Measurements from ENCODE around the gene ITCH.

Gene ITCH

DNA sequence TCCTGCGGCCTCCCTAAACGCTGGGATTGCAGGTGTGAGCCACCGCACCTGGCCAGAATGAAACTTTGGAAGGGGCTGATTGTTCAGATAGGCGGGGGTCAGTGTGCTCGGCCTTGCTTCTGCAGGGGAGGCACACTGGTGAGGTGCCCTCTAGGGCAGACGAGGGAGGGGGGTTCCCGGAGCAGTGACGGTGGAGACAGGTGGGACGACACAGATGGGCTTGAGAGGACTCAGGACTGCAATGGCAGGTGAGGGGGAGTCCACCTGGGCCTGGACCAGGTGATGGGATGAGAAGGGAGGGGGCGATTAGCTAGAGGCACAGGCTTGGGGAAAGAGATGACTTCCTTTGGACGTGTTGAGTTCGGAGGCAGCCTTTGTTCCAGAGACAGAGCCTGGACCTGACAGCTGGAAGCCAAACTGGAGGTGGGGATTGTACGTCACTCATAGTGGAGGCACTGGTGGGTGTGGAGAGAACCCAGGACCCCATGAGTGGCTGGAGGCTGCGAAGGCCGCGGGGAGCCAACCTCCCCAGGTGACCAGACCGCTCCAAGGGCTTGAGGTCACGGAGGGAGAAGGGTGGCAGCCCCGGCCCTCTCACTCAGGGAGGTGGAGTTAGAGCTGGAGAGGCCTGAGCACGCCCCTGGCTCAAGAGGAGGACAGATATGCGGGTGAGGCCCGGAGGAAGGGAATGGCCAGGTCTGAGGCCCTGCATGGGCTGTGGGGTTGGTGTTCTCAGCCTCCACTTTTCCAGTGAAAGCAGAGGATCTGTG lies 185.0 kb downstream of the ITCH start:
- TF ChIP-seq EZH2 (IDR thresholded peaks at IDR 0.05) (no peak), FOXP2 (optimal IDR thresholded peaks at IDR 0.05; ENCODE audit: control extremely low read depth, extremely low read length, insufficient read depth) (no peak), POLR2AphosphoS5 (IDR thresholded peaks at IDR 0.05; ENCODE audit: borderline replicate concordance, low read depth, low read length) (no peak)
- no peak overlapping the region for H3K9ac ChIP-seq (ENCODE audit: insufficient read length)
- H3K36me3 ChIP-seq (ENCODE audit: insufficient read depth, low read length) = no peaks in the 10 kb centered on the region
- no peak overlapping the region for H3K4me3 ChIP-seq
- DNase-seq (ENCODE audit: low read depth, low spot score) = no peak
- no peak overlapping the region for H3K27ac ChIP-seq
- H3K9me3 ChIP-seq (ENCODE audit: low read depth, low read length) = no peaks in the 10 kb centered on the region

DNA sequence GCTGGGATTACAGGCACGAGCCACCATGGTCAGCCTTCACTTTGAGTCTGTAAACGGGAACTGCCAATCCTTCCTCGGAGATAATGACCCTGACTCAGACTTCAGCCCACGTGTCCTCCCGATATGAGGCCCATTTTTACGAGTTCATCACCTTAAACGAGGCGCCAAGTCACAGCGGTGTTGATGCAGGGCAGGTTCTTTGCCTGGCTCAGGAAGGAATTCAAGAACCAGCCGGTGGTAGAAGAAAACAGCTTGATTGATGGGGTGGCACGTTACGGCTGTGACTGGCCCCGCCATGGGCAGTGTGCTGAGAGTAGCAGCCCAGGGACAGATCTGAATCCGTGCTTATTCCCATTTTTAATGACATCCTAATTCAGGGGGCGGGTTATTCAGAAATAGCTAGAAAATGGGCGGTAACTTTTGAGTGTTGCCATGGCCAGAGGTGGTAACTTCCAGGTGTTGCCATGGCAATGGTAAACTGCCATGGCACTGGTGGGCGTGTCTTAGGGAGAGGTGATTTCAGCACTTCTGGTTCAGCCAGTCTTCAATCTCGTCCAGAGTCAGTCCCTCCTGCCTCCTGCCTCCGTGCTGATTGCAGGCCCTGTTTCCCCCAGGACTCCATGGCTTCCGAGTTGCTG lies 186.3 kb downstream of the ITCH start:
- Histone ChIP-seq H3K4me3 (no peak overlapping the region), H3K36me3 (ENCODE audit: insufficient read depth, low read length) (no peaks in the 10 kb centered on the region), H3K27ac (no peak overlapping the region), H3K9me3 (ENCODE audit: low read depth, low read length) (no peaks in the 10 kb centered on the region), H3K9ac (ENCODE audit: insufficient read length) (no peak overlapping the region)
- no peak for DNase-seq (ENCODE audit: low read depth, low spot score)
- TF ChIP-seq EZH2 (IDR thresholded peaks at IDR 0.05) (no peak), POLR2AphosphoS5 (IDR thresholded peaks at IDR 0.05; ENCODE audit: borderline replicate concordance, low read depth, low read length) (no peak), FOXP2 (optimal IDR thresholded peaks at IDR 0.05; ENCODE audit: control extremely low read depth, extremely low read length, insufficient read depth) (no peak)

DNA sequence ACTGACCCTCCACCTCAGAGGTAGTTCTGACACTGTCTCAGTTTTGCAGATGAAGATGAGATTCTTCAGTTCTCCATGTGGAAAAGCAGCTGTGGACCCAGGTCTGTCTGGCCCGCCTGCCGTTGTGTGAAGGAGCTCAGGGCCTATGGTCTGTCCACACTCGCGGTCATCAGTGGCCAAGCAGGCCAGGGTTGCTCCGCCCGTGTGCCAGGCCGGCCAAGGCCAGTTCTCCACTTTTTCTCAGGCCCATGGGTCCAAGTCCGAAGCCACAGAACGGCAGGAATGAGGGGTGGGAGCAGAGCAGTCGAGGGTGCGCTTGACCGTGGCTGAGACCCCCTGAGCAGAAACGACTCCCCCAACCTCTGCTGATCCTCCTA lies 186.8 kb downstream of the ITCH start:
- no peak for TF ChIP-seq EZH2 (IDR thresholded peaks at IDR 0.05)
- no peak for TF ChIP-seq POLR2AphosphoS5 (IDR thresholded peaks at IDR 0.05; ENCODE audit: borderline replicate concordance, low read depth, low read length)
- TF ChIP-seq FOXP2 (optimal IDR thresholded peaks at IDR 0.05; ENCODE audit: control extremely low read depth, extremely low read length, insufficient read depth) = no peak
- Histone ChIP-seq H3K4me3 (no peak overlapping the region), H3K9ac (ENCODE audit: insufficient read length) (no peak overlapping the region), H3K27ac (no peak overlapping the region), H3K9me3 (ENCODE audit: low read depth, low read length) (no peaks in the 10 kb centered on the region), H3K36me3 (ENCODE audit: insufficient read depth, low read length) (no peaks in the 10 kb centered on the region)
- DNase-seq (ENCODE audit: low read depth, low spot score) = no peak

DNA sequence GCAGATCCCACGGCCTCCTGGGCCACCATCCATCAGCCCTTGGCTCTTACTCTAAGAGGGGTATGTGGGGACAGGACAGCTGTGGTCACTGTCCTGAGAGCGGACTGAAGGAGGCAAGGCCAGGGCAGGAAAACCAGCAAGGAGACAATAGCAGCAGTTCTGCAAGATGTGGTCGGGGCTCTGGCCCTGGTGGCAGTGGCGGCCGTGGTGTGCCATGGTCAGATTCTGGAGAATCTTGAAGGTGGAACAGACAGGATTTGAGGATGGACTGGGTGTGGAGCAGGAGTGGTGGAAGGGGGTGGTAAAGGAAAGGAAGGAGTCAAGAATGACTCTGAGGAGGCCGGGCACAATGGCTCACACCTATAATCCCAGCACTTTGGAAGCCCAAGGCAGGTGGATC lies 189.5 kb downstream of the ITCH start:
- TF ChIP-seq FOXP2 (optimal IDR thresholded peaks at IDR 0.05; ENCODE audit: control extremely low read depth, extremely low read length, insufficient read depth) (no peak), POLR2AphosphoS5 (IDR thresholded peaks at IDR 0.05; ENCODE audit: borderline replicate concordance, low read depth, low read length) (no peak)
- Histone ChIP-seq H3K4me3 (no peak overlapping the region), H3K9ac (ENCODE audit: insufficient read length) (no peak overlapping the region), H3K27ac (no peak overlapping the region), H3K36me3 (ENCODE audit: insufficient read depth, low read length) (no peaks in the 10 kb centered on the region), H3K9me3 (ENCODE audit: low read depth, low read length) (no peaks in the 10 kb centered on the region)
- DNase-seq (ENCODE audit: low read depth, low spot score) = no peak

DNA sequence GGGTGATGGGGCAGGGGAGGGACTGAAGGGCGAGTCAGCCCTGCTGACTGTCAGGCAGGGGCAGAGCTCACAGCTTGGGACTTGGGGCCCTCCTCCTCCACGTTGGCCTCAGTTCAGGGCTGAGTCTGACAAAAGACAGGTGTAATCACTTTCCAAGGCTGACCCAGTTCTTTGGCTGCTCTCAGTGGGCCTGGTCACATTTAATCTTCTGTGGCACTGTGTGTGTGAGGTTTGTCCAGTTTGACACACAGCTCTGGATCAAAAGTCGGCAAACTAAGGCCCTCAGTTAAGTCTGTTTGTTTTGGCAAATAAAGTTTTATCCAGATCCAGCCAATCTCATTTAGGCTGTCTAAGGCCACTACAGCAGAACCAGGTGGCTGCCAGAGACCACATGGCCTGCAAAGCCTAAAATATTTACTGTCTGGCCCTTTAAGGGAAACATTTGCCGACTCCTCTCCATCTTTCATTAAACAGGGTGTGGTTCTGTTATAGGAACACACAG lies 190.3 kb downstream of the ITCH start:
- Histone ChIP-seq H3K9ac (ENCODE audit: insufficient read length) (no peak overlapping the region), H3K36me3 (ENCODE audit: insufficient read depth, low read length) (no peaks in the 10 kb centered on the region), H3K4me3 (no peak overlapping the region), H3K9me3 (ENCODE audit: low read depth, low read length) (no peaks in the 10 kb centered on the region), H3K27ac (no peak overlapping the region)
- TF ChIP-seq POLR2AphosphoS5 (IDR thresholded peaks at IDR 0.05; ENCODE audit: borderline replicate concordance, low read depth, low read length) = no peak
- no peak for TF ChIP-seq FOXP2 (optimal IDR thresholded peaks at IDR 0.05; ENCODE audit: control extremely low read depth, extremely low read length, insufficient read depth)
- TF ChIP-seq EZH2 (IDR thresholded peaks at IDR 0.05) = no peak
- DNase-seq (ENCODE audit: low read depth, low spot score) = no peak

DNA sequence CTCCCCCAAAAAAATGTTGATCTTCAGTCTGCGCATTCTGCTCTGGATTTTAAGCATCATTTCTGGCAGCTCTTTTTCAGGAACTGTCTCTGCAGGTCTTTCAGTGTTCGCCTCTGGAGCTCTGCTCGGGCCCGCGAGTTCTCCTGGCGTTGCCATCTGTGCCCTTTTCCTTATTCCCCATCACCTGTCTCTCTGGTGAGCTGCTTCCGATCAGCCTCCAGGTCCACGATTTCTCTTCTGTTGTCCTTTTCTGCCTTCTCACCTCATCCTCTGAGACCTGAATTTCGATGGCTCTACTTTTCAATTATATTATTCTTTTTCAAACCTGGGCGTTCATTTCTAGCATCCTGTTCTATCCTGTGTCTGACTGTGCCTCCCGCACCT lies 194.9 kb downstream of the ITCH start:
- no peaks in the 10 kb centered on the region for H3K9me3 ChIP-seq (ENCODE audit: low read depth, low read length)
- no peak overlapping the region for H3K27ac ChIP-seq
- H3K9ac ChIP-seq (ENCODE audit: insufficient read length) = no peak overlapping the region
- TF ChIP-seq FOXP2 (optimal IDR thresholded peaks at IDR 0.05; ENCODE audit: control extremely low read depth, extremely low read length, insufficient read depth) = no peak
- no peak for TF ChIP-seq POLR2AphosphoS5 (IDR thresholded peaks at IDR 0.05; ENCODE audit: borderline replicate concordance, low read depth, low read length)
- TF ChIP-seq EZH2 (IDR thresholded peaks at IDR 0.05) = no peak
- no peaks in the 10 kb centered on the region for H3K36me3 ChIP-seq (ENCODE audit: insufficient read depth, low read length)
- no peak for DNase-seq (ENCODE audit: low read depth, low spot score)
- no peak overlapping the region; the same call in 1 of the 2 replicates for H3K4me3 ChIP-seq

DNA sequence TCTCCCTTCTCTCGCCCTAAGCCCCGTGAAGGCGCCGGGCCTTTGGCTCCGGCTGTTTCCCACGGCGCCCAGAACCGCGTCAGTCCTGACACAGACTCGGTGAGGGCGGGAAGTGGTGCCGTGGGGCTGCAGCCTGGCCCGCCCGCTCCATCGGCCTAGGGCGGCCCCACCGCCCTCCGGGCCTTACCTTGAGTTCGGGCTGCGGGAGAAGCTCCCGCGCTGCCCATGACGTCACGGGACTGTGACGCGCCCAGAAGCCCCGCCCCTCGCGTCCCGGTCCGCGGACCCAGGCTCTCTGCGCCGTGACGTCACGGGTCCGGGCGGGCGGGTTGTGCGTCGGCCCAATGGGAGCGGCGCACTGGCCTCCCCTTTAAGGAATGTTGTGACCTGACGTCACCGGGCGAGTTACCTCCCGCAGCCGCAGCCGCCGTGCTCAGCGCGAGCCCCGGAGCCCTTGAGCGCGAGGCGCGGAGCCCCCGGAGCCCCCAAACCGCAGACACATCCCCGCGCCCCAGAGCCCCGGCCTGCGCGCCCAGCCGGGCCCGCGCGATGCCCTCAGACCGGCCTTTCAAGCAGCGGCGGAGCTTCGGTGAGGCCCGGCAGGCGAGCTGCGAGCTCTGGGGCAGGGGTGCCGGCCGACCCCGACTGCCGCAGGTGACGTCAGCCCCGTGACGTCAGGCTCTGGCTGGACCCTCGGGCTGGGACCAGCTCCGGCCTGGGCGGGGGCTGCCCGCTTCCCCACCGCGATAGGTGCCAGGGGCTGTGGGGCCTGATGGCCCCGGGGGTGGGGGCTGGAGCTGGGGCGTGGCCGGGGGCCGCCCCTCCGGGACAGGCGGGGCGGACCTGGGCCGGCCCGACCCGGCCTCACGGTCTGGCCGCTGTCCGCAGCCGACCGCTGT lies 195.5 kb downstream of the ITCH start, which contains the start of gene MAP1LC3A:
TSS of gene MAP1LC3A (plus strand) at position 399 of the 899 bp plus-strand sequence. CDS start at position 550, 151 bp downstream.
- Histone ChIP-seq H3K36me3 (ENCODE audit: insufficient read depth, low read length) (no peaks in the 10 kb centered on the region), H3K4me3 (no peak within 1 kb of the TSS; the same call in 1 of the 2 replicates), H3K9me3 (ENCODE audit: low read depth, low read length) (no peaks in the 10 kb centered on the region), H3K27ac (no peak within 1 kb of the TSS), H3K9ac (ENCODE audit: insufficient read length) (no peak within 1 kb of the TSS)
- TF ChIP-seq EZH2 (IDR thresholded peaks at IDR 0.05) (no peak), FOXP2 (optimal IDR thresholded peaks at IDR 0.05; ENCODE audit: control extremely low read depth, extremely low read length, insufficient read depth) (no peak), POLR2AphosphoS5 (IDR thresholded peaks at IDR 0.05; ENCODE audit: borderline replicate concordance, low read depth, low read length) (no peak)
- no peak for DNase-seq (ENCODE audit: low read depth, low spot score)

All from SK-N-MC (cell line).